Measurements from ENCODE around the gene SFRP5.

Gene SFRP5

GRCh38 chr10:97785231-97785630 lies 13.4 kb upstream of the SFRP5 start:
- no peak for DNase-seq

- DNase-seq, result no peak
Observed at GRCh38 chr10:97784200-97784810, 12.5 kb upstream of the SFRP5 start.

- DNase-seq, result no peak
Observed at GRCh38 chr10:97782455-97783228, 10.8 kb upstream of the SFRP5 start.

- DNase-seq, result no peak
Observed at GRCh38 chr10:97781618-97782331, 10.0 kb upstream of the SFRP5 start.

- DNase-seq, result no peak
Observed at GRCh38 chr10:97780841-97781617, 9.2 kb upstream of the SFRP5 start.

- no peak for DNase-seq
Observed at GRCh38 chr10:97779975-97780374, 8.2 kb upstream of the SFRP5 start.

GRCh38 chr10:97779492-97779891 lies 7.7 kb upstream of the SFRP5 start:
- DNase-seq, result no peak

- DNase-seq, result no peak
Observed at GRCh38 chr10:97778452-97779302, 6.9 kb upstream of the SFRP5 start.

GRCh38 chr10:97777143-97777542 lies 5.3 kb upstream of the SFRP5 start:
- DNase-seq, result no peak

GRCh38 chr10:97774811-97775294 lies 3.1 kb upstream of the SFRP5 start:
- no peak for DNase-seq

GRCh38 chr10:97773096-97773495 lies 1.3 kb upstream of the SFRP5 start:
- no peak for DNase-seq

GRCh38 chr10:97771055-97771891 lies 526 bp downstream of the SFRP5 start:
- DNase-seq, result peak; percentile 9

- no peak for DNase-seq
Observed at GRCh38 chr10:97770255-97770654, 1.5 kb downstream of the SFRP5 start.

- DNase-seq, result no peak
Observed at GRCh38 chr10:97768322-97769315, 3.2 kb downstream of the SFRP5 start.

- no peak for DNase-seq
Observed at GRCh38 chr10:97766996-97767924, 4.5 kb downstream of the SFRP5 start.

- DNase-seq, result no peak
Observed at GRCh38 chr10:97766106-97766810, 5.5 kb downstream of the SFRP5 start.

- DNase-seq, result no peak
Observed at GRCh38 chr10:97765201-97765600, 6.6 kb downstream of the SFRP5 start.

- no peak for DNase-seq
Observed at GRCh38 chr10:97764519-97764931, 7.3 kb downstream of the SFRP5 start.
